Activated CD4-positive, alpha-beta T cell treated with anti-CD3 and anti-CD28 coated beads for 36 hours (primary cell): ENCODE data around the gene DDX42. TPM values are rescaled to one million over a fixed set of nuclear protein-coding genes. Genes with fewer than 3 reads are reported as not detected.
A peak's percentile ranks its signal among the peaks of the same experiment; 100 is the strongest.

Source experiments
- ATAC-seq: fragments of 200-7000 bp; cut with Tn5 transposase; one replicate; pipeline ENCODE4 v1.10.0; 2021; ENCODE audit warnings: mild to moderate bottlenecking, moderate library complexity
- CTCF ChIA-PET: fragments of 350-600 bp; sonication (Branson Sonifier 250); formaldehyde crosslinking; loops from one replicate; lab custom pipeline; 2021; ENCODE audit warnings: antibody characterized with exemption; lab: Charles Lee
- POLR2A ChIA-PET: fragments of 350-600 bp; sonication (Branson Sonifier 250); formaldehyde crosslinking; loops from one replicate; lab custom pipeline; 2021; ENCODE audit warnings: antibody characterized with exemption, inconsistent platforms; lab: Charles Lee
- DNase-seq: peaks from one replicate; pipeline ENCODE4 v3.0.0-alpha.2; 2020
- H3K27ac Mint-ChIP-seq: one replicate; pipeline ENCODE4 v1.8.0; 2021; ENCODE audit warnings: mixed read lengths
- H3K27me3 Mint-ChIP-seq: one replicate; pipeline ENCODE4 v1.8.0; 2021; ENCODE audit warnings: mixed read lengths
- H3K36me3 Mint-ChIP-seq: one replicate; pipeline ENCODE4 v1.8.0; 2021; ENCODE audit warnings: low read depth, mixed read lengths
- H3K4me1 Mint-ChIP-seq: one replicate; pipeline ENCODE4 v1.8.0; 2021; ENCODE audit warnings: mixed read lengths
- H3K4me3 Mint-ChIP-seq: one replicate; pipeline ENCODE4 v1.8.0; 2021; ENCODE audit warnings: mild to moderate bottlenecking, moderate library complexity, mixed read lengths
- H3K9me3 Mint-ChIP-seq: one replicate; pipeline ENCODE4 v1.8.0; 2021; ENCODE audit warnings: low read depth, mixed read lengths
- intact Hi-C, 2 experiments: fragments of 100-400 bp; cut with DNase I in 1 of 2; cut with micrococcal nuclease in 1 of 2; formaldehyde crosslinking; loops; one replicate each; pipeline versions ENCODE4 v1.14.2 to v1.15.1; 2022 to 2024; cut with DNase I, micrococcal nuclease
- total RNA-seq, 2 experiments: library from RNA; stranded (reverse); gene quantifications; one replicate each; pipeline ENCODE4 v1.2.3, GENCODE V29; 2021

The DDX42 gene
- total RNA-seq, 2 experiments from 2014 or later = 109 to 173 TPM

GRCh38 chr17:63760771-63761539, 13.0 kb upstream of the DDX42 start:
- no peaks in the 10 kb centered on the region for H3K27me3 Mint-ChIP-seq
- POLR2A ChIA-PET = interaction anchor here (0.7 kb wide), 1 partner anchor 16 kb away, joined by 5 read pairs; no protein-coding TSS in a partner anchor
- H3K36me3 Mint-ChIP-seq = peaks cover 64% of the 10 kb centered on the region
- H3K4me3 Mint-ChIP-seq = no peak overlapping the region
- peaks cover 11% of the 10 kb centered on the region for H3K4me1 Mint-ChIP-seq
- intact Hi-C loops = no loop called here
- H3K27ac Mint-ChIP-seq = peak overlapping the region; percentile 25
- DNase-seq (peak; percentile 48), ATAC-seq (peak; percentile 53)
- H3K9me3 Mint-ChIP-seq = no peaks in the 10 kb centered on the region
- CTCF ChIA-PET = interaction anchor here (0.8 to 2.5 kb wide), 2 partner anchors 11 to 83 kb away, joined by 4 to 11 read pairs; no protein-coding TSS in a partner anchor

- H3K4me1 Mint-ChIP-seq = peaks cover 23% of the 10 kb centered on the region
- H3K36me3 Mint-ChIP-seq = peaks cover 58% of the 10 kb centered on the region
- CTCF ChIA-PET = interaction anchor here (0.6 to 2.5 kb wide), 4 partner anchors 9 to 343 kb away, joined by 4 to 11 read pairs (median 5); no protein-coding TSS in a partner anchor
- no peaks in the 10 kb centered on the region for H3K27me3 Mint-ChIP-seq
- POLR2A ChIA-PET = interaction anchor here (0.6 to 1.8 kb wide), 2 partner anchors 11 to 69 kb away, joined by 3 to 6 read pairs; partner anchors contain the start of genes CCDC47 and DDX42
- intact Hi-C loops = no loop called here
- no peaks in the 10 kb centered on the region for H3K9me3 Mint-ChIP-seq
- H3K27ac Mint-ChIP-seq = peak overlapping the region; percentile 8
- DNase-seq (no peak), ATAC-seq (no peak)
- no peak overlapping the region for H3K4me3 Mint-ChIP-seq
Measured at GRCh38 chr17:63762161-63763078, 11.6 kb upstream of the DDX42 start.

- Mint-ChIP-seq H3K9me3 (no peaks in the 10 kb centered on the region), H3K27me3 (no peaks in the 10 kb centered on the region), H3K27ac (peak overlapping the region; percentile 19), H3K36me3 (peaks cover 58% of the 10 kb centered on the region), H3K4me1 (peaks cover 35% of the 10 kb centered on the region), H3K4me3 (no peak overlapping the region)
- no peak for DNase-seq
- ATAC-seq = no peak
- CTCF ChIA-PET = interaction anchor here (0.6 to 1.3 kb wide), 5 partner anchors 8 to 70 kb away, joined by 3 to 5 read pairs (median 4); partner anchors contain the start of gene CCDC47
- intact Hi-C loops = no loop called here
- POLR2A ChIA-PET = interaction anchor here (1.1 kb wide), 1 partner anchor 9 kb away, joined by 3 read pairs; the partner anchor contains the start of gene CCDC47
Measured at GRCh38 chr17:63764716-63765115, 9.3 kb upstream of the DDX42 start.

GRCh38 chr17:63766754-63767153, 7.2 kb upstream of the DDX42 start:
- Mint-ChIP-seq H3K36me3 (peaks cover 54% of the 10 kb centered on the region), H3K4me1 (peaks cover 46% of the 10 kb centered on the region), H3K4me3 (no peak overlapping the region), H3K9me3 (no peaks in the 10 kb centered on the region), H3K27me3 (no peaks in the 10 kb centered on the region), H3K27ac (no peak overlapping the region)
- CTCF ChIA-PET = interaction anchor here (0.8 to 1.3 kb wide), 3 partner anchors 24 to 51 kb away, joined by 3 to 6 read pairs (median 3); no protein-coding TSS in a partner anchor
- ATAC-seq = no peak
- POLR2A ChIA-PET = no interaction called here
- intact Hi-C loops = no loop called here
- no peak for DNase-seq

GRCh38 chr17:63768433-63768832, 5.5 kb upstream of the DDX42 start:
- no peaks in the 10 kb centered on the region for H3K9me3 Mint-ChIP-seq
- intact Hi-C loops = loop anchor here in 1 of 2 experiments (2.0 kb wide), 1 partner anchor 18 kb away; no protein-coding TSS in a partner anchor
- CTCF ChIA-PET = interaction anchor here (0.8 to 1.1 kb wide), 3 partner anchors 17 to 222 kb away, joined by 3 to 4 read pairs (median 4); no protein-coding TSS in a partner anchor
- H3K4me3 Mint-ChIP-seq = no peak overlapping the region
- ATAC-seq (no peak), DNase-seq (no peak)
- peaks cover 53% of the 10 kb centered on the region for H3K36me3 Mint-ChIP-seq
- H3K27me3 Mint-ChIP-seq = no peaks in the 10 kb centered on the region
- POLR2A ChIA-PET = no interaction called here
- H3K4me1 Mint-ChIP-seq = peaks cover 49% of the 10 kb centered on the region
- peak overlapping the region; percentile 31 for H3K27ac Mint-ChIP-seq

- peaks cover 55% of the 10 kb centered on the region for H3K4me1 Mint-ChIP-seq
- no peaks in the 10 kb centered on the region for H3K27me3 Mint-ChIP-seq
- CTCF ChIA-PET = interaction anchor here (1.0 to 1.1 kb wide), 4 partner anchors 8 to 76 kb away, joined by 3 to 5 read pairs (median 4); no protein-coding TSS in a partner anchor
- intact Hi-C loops = loop anchor here (1.0 to 10.0 kb wide), 14 partner anchors 32 to 733 kb away; partner anchors contain the start of genes FTSJ3 (in 2 of the 2), MAP3K3 (in 2 of the 2), PSMC5 (in 2 of the 2) and STRADA (in 2 of the 2)
- H3K4me3 Mint-ChIP-seq = peak overlapping the region; percentile 98
- no peaks in the 10 kb centered on the region for H3K9me3 Mint-ChIP-seq
- peak overlapping the region; percentile 97 for H3K27ac Mint-ChIP-seq
- no peak for DNase-seq
- peaks cover 42% of the 10 kb centered on the region for H3K36me3 Mint-ChIP-seq
- POLR2A ChIA-PET = interaction anchor here (0.6 to 3.0 kb wide), 14 partner anchors 8 to 211 kb away, joined by 3 to 16 read pairs (median 5); partner anchors contain the start of genes MAP3K3, PSMC5 and STRADA
- ATAC-seq = no peak
Measured at GRCh38 chr17:63772801-63773271, 1.1 kb upstream of the DDX42 start.

- ChIA-PET POLR2A (interaction anchor here (0.5 to 3.0 kb wide), 22 partner anchors 9 to 211 kb away, joined by 3 to 16 read pairs (median 5); partner anchors contain the start of genes MAP3K3, PSMC5 and STRADA), CTCF (interaction anchor here (0.6 to 1.5 kb wide), 11 partner anchors 9 to 75 kb away, joined by 3 to 6 read pairs (median 3); no protein-coding TSS in a partner anchor)
- Mint-ChIP-seq H3K27ac (peak within 1 kb of the TSS; percentile 97), H3K9me3 (no peaks in the 10 kb centered on the region), H3K4me3 (peak within 1 kb of the TSS; percentile 98), H3K36me3 (peaks cover 43% of the 10 kb centered on the region), H3K4me1 (peaks cover 58% of the 10 kb centered on the region), H3K27me3 (no peaks in the 10 kb centered on the region)
- DNase-seq = peak; percentile 99
- ATAC-seq = peak; percentile 83
- intact Hi-C loops = loop anchor here (1.0 to 10.0 kb wide), 14 partner anchors 32 to 733 kb away; partner anchors contain the start of genes FTSJ3 (in 2 of the 2), MAP3K3 (in 2 of the 2), PSMC5 (in 2 of the 2) and STRADA (in 2 of the 2)
Measured at GRCh38 chr17:63773272-63774140, 464 bp upstream of the DDX42 start, which contains the start of gene CCDC47. TSS of gene CCDC47 (minus strand) at chr17:63773597. CDS start at chr17:63766175, 7,422 bp downstream.

GRCh38 chr17:63774969-63775265, 947 bp downstream of the DDX42 start:
- Mint-ChIP-seq H3K4me1 (peaks cover 59% of the 10 kb centered on the region), H3K27me3 (no peaks in the 10 kb centered on the region), H3K27ac (peak overlapping the region; percentile 97), H3K4me3 (peak overlapping the region; percentile 98), H3K9me3 (no peaks in the 10 kb centered on the region), H3K36me3 (peaks cover 44% of the 10 kb centered on the region)
- no peak for DNase-seq
- intact Hi-C loops = loop anchor here (5.0 to 10.0 kb wide), 4 partner anchors 150 to 490 kb away; partner anchors contain the start of genes CYB561 (in 1 of the 2), MAP3K3 (in 1 of the 2) and TEX2 (in 1 of the 2)
- ChIA-PET CTCF (interaction anchor here (0.7 to 2.5 kb wide), 11 partner anchors 9 to 349 kb away, joined by 3 to 8 read pairs (median 4); no protein-coding TSS in a partner anchor), POLR2A (interaction anchor here (0.6 to 3.0 kb wide), 6 partner anchors 33 to 153 kb away, joined by 3 to 16 read pairs (median 7); partner anchors contain the start of genes MAP3K3 and STRADA)
- no peak for ATAC-seq

GRCh38 chr17:63775420-63775819, 1.4 kb downstream of the DDX42 start:
- ATAC-seq = no peak
- peaks cover 59% of the 10 kb centered on the region for H3K4me1 Mint-ChIP-seq
- no peak for DNase-seq
- POLR2A ChIA-PET = interaction anchor here (0.8 to 3.0 kb wide), 5 partner anchors 33 to 154 kb away, joined by 3 to 16 read pairs (median 4); partner anchors contain the start of genes MAP3K3 and STRADA
- no peaks in the 10 kb centered on the region for H3K9me3 Mint-ChIP-seq
- peaks cover 41% of the 10 kb centered on the region for H3K36me3 Mint-ChIP-seq
- CTCF ChIA-PET = interaction anchor here (0.7 to 2.5 kb wide), 16 partner anchors 8 to 350 kb away, joined by 3 to 8 read pairs (median 3); no protein-coding TSS in a partner anchor
- intact Hi-C loops = loop anchor here (10.0 kb wide), 2 partner anchors 151 to 489 kb away; partner anchors contain the start of genes MAP3K3 (in 1 of the 2) and TEX2 (in 1 of the 2)
- H3K27me3 Mint-ChIP-seq = no peaks in the 10 kb centered on the region
- peak overlapping the region; percentile 97 for H3K27ac Mint-ChIP-seq
- H3K4me3 Mint-ChIP-seq = peak overlapping the region; percentile 98
